IMR-90 (cell line): Measurements from ENCODE around the gene VEZT. TPM values are rescaled to one million over a fixed set of nuclear protein-coding genes. Genes with fewer than 3 reads are reported as not detected.

Source experiments
- ATAC-seq: fragments of 200-7000 bp; cut with Tn5 transposase; 2 replicates; pipeline ENCODE4 v1.9.1; 2020; ENCODE audit warnings: low read depth, mild to moderate bottlenecking, moderate library complexity
- BruUV-seq: library from RNA; stranded (reverse); fragments of 400-500 nt; replicated peaks from 2 replicates; lab custom pipeline; 2021; lab: Mats Ljungman, UMichigan
- CTCF ChIA-PET: fragments of 300-600 bp; formaldehyde crosslinking; extraction: SDS; loops from one replicate; lab custom pipeline; 2021; ENCODE audit warnings: antibody characterized with exemption; lab: Yijun Ruan, JAX
- POLR2A ChIA-PET: fragments of 300-600 bp; sonication (Branson Sonifier 250); formaldehyde crosslinking; loops from one replicate; lab custom pipeline; 2022; ENCODE audit warnings: antibody characterized with exemption; ENCODE audit not compliant: unreplicated experiment; lab: Charles Lee
- DNase-seq: peaks from one replicate; pipeline ENCODE4 v3.0.0; 2013
- H2AFZ ChIP-seq: replicated peaks from 2 replicates; pipeline ENCODE3; 2013; ENCODE audit warnings: low read length, mild to moderate bottlenecking; ENCODE audit not compliant: poor library complexity
- H2AK5ac ChIP-seq: 2 replicates; pipeline ENCODE4 v1.6.1; 2013; ENCODE audit warnings: low read depth, low read length, inconsistent platforms
- H2AK9ac ChIP-seq: replicated peaks from 2 replicates; pipeline ENCODE3; 2013; ENCODE audit warnings: mild to moderate bottlenecking, low read depth, low read length, moderate library complexity; ENCODE audit not compliant: poor library complexity
- H2BK120ac ChIP-seq: 2 replicates; pipeline ENCODE4 v1.6.1; 2013; ENCODE audit warnings: low read depth, low read length, inconsistent platforms
- H2BK15ac ChIP-seq: 3 replicates; pipeline ENCODE4 v1.6.1; 2013; ENCODE audit warnings: low read depth, low read length, inconsistent platforms
- H2BK20ac ChIP-seq: 2 replicates; pipeline ENCODE4 v1.6.1; 2013; ENCODE audit warnings: low read depth, mild to moderate bottlenecking, inconsistent platforms, low read length, moderate library complexity
- H2BK5ac ChIP-seq: 2 replicates; pipeline ENCODE4 v1.6.1; 2013; ENCODE audit warnings: mild to moderate bottlenecking, low read depth, low read length, inconsistent platforms; ENCODE audit not compliant: poor library complexity, severe bottlenecking
- H3K14ac ChIP-seq: replicated peaks from 2 replicates; pipeline ENCODE4 v1.6.1; 2013; ENCODE audit warnings: low read depth, low read length, inconsistent platforms
- H3K18ac ChIP-seq: 2 replicates; pipeline ENCODE4 v1.6.1; 2013; ENCODE audit warnings: low read depth, low read length, control low read depth
- H3K23ac ChIP-seq: 2 replicates; pipeline ENCODE4 v1.6.1; 2013; ENCODE audit warnings: low read depth, low read length, inconsistent platforms
- H3K27ac ChIP-seq: 2 replicates; pipeline ENCODE4 v1.5.1; 2013; ENCODE audit warnings: mild to moderate bottlenecking, control low read depth, low read length; ENCODE audit not compliant: insufficient read depth
- H3K27me3 ChIP-seq: 2 replicates; pipeline ENCODE4 v1.6.1; 2013; ENCODE audit warnings: low read length; ENCODE audit not compliant: control insufficient read depth, insufficient read depth
- H3K36me3 ChIP-seq: 2 replicates; pipeline ENCODE4 v1.6.1; 2013; ENCODE audit warnings: low read length, mixed read lengths; ENCODE audit not compliant: control insufficient read depth, insufficient read depth
- H3K4ac ChIP-seq: 2 replicates; pipeline ENCODE4 v1.6.1; 2013; ENCODE audit warnings: low read depth, low read length, inconsistent platforms
- H3K4me1 ChIP-seq: 2 replicates; pipeline ENCODE4 v1.6.1; 2013; ENCODE audit warnings: low read length, mixed read lengths; ENCODE audit not compliant: control insufficient read depth, insufficient read depth
- H3K4me2 ChIP-seq: 2 replicates; pipeline ENCODE4 v1.6.1; 2013; ENCODE audit warnings: low read depth, mild to moderate bottlenecking, control low read depth, low read length, moderate library complexity
- H3K4me3 ChIP-seq: 2 replicates; pipeline ENCODE4 v1.5.1; 2013; ENCODE audit warnings: low read depth, mild to moderate bottlenecking, control low read depth, low read length, moderate library complexity; ENCODE audit not compliant: insufficient read depth
- H3K56ac ChIP-seq: 2 replicates; pipeline ENCODE4 v1.6.1; 2013; ENCODE audit warnings: low read length, inconsistent platforms; ENCODE audit not compliant: insufficient read depth; ENCODE audit errors: extremely low read depth
- H3K79me1 ChIP-seq, 2 experiments: 2 replicates each; pipeline ENCODE4 v1.6.1; 2013; ENCODE audit warnings: low read length in 2 of 2, inconsistent platforms in 1 of 2, low read depth in 1 of 2
- H3K9ac ChIP-seq: 2 replicates; pipeline ENCODE4 v1.6.1; 2013; ENCODE audit warnings: low read depth, low read length, control low read depth
- H3K9me1 ChIP-seq: 2 replicates; pipeline ENCODE4 v1.6.1; 2013; ENCODE audit warnings: low read length, inconsistent platforms; ENCODE audit not compliant: insufficient read depth
- H3K9me3 ChIP-seq: 2 replicates; pipeline ENCODE4 v1.6.1; 2013; ENCODE audit warnings: low read length; ENCODE audit not compliant: control insufficient read depth, insufficient read depth
- H4K20me1 ChIP-seq: 2 replicates; pipeline ENCODE4 v1.6.1; 2013; ENCODE audit warnings: low read length, inconsistent platforms; ENCODE audit not compliant: insufficient read depth
- H4K5ac ChIP-seq: 2 replicates; pipeline ENCODE4 v1.6.1; 2013; ENCODE audit warnings: mild to moderate bottlenecking, low read depth, low read length, control low read depth
- H4K8ac ChIP-seq, 2 experiments: 2 replicates each; pipeline ENCODE4 v1.6.1; 2013; ENCODE audit warnings: low read depth in 2 of 2, low read length in 2 of 2, control low read depth in 1 of 2, inconsistent platforms in 1 of 2
- H4K91ac ChIP-seq: 2 replicates; pipeline ENCODE4 v1.6.1; 2013; ENCODE audit warnings: low read depth, low read length, inconsistent platforms; ENCODE audit not compliant: insufficient read depth
- BHLHE40 ChIP-seq: fragments of 150-350 bp; IDR thresholded peaks from 2 replicates; pipeline ENCODE4 v1.6.1; 2016; ENCODE audit warnings: mild to moderate bottlenecking, low read depth, low read length
- CEBPB ChIP-seq: IDR thresholded peaks from 2 replicates; pipeline ENCODE4 v1.6.1; 2012; ENCODE audit warnings: low read depth, low read length, improper control_type of control experiment
- CHD1 ChIP-seq: IDR thresholded peaks from 2 replicates; pipeline ENCODE4 v1.6.1; 2012; ENCODE audit warnings: low read depth, low read length, improper control_type of control experiment
- CTCF ChIP-seq: conservative IDR thresholded peaks from 2 replicates; pipeline ENCODE4 v1.5.1; 2012; ENCODE audit warnings: mild to moderate bottlenecking, low read depth, low read length, improper control_type of control experiment
- FOS ChIP-seq: fragments of 150-350 bp; IDR thresholded peaks from 2 replicates; pipeline ENCODE4 v1.6.1; 2016; ENCODE audit warnings: low read depth, low read length
- MAFK ChIP-seq: IDR thresholded peaks from 2 replicates; pipeline ENCODE4 v1.6.1; 2012; ENCODE audit warnings: low read depth, low read length, improper control_type of control experiment
- MAZ ChIP-seq: IDR thresholded peaks from 2 replicates; pipeline ENCODE4 v1.6.1; 2012; ENCODE audit warnings: low read depth, mild to moderate bottlenecking, low read length, improper control_type of control experiment, moderate library complexity, borderline replicate concordance
- MXI1 ChIP-seq: IDR thresholded peaks from 2 replicates; pipeline ENCODE4 v1.6.1; 2012; ENCODE audit warnings: low read depth, mild to moderate bottlenecking, low read length, moderate library complexity, borderline replicate concordance
- NFE2L2 ChIP-seq: fragments of 150-350 bp; IDR thresholded peaks from 2 replicates; pipeline ENCODE4 v1.6.1; 2016; ENCODE audit warnings: low read depth, mild to moderate bottlenecking, low read length
- POLR2A ChIP-seq: IDR thresholded peaks from 2 replicates; pipeline ENCODE4 v1.6.1; 2012; ENCODE audit warnings: mild to moderate bottlenecking, low read depth, low read length
- RAD21 ChIP-seq: IDR thresholded peaks from 2 replicates; pipeline ENCODE4 v1.6.1; 2012; ENCODE audit warnings: low read length, improper control_type of control experiment
- RCOR1 ChIP-seq: IDR thresholded peaks from 2 replicates; pipeline ENCODE4 v1.6.1; 2012; ENCODE audit warnings: mild to moderate bottlenecking, low read length, improper control_type of control experiment; ENCODE audit not compliant: insufficient replicate concordance
- RFX5 ChIP-seq: IDR thresholded peaks from 2 replicates; pipeline ENCODE4 v1.8.0; 2012; ENCODE audit warnings: low read depth, mild to moderate bottlenecking, low read length, moderate library complexity
- SMC3 ChIP-seq: fragments of 150-350 bp; IDR thresholded peaks from 2 replicates; pipeline ENCODE4 v1.6.1; 2016; ENCODE audit warnings: low read depth, mild to moderate bottlenecking, antibody characterized with exemption, low read length, moderate library complexity
- USF2 ChIP-seq: fragments of 150-350 bp; IDR thresholded peaks from 2 replicates; pipeline ENCODE4 v1.6.1; 2017; ENCODE audit warnings: mild to moderate bottlenecking, antibody characterized with exemption, low read length, low read depth
- WGBS, 2 experiments: methylation state at CpG; one replicate each; pipeline versions ENCODE4 v1.1.5 to v1.1.7; 2013; ENCODE audit warnings: missing lambda C conversion rate in 2 of 2; ENCODE audit not compliant: insufficient read length in 1 of 2; ENCODE audit errors: extremely low coverage in 2 of 2; 5-methylcytosine and 5-hydroxymethylcytosine counted together
- dilution Hi-C: fragments of 300-500 bp; cut with HindIII; formaldehyde crosslinking; loops from one replicate; pipeline ENCODE4 v1.14.3; 2018; ENCODE audit warnings: low sequenced_read_pairs; ENCODE audit not compliant: unreplicated experiment
- in situ Hi-C: fragments of 300-500 bp; cut with MboI; formaldehyde crosslinking; loops from 3 replicates; pipeline ENCODE4 v1.14.3; 2019; ENCODE audit warnings: low sequenced_read_pairs, inconsistent platforms, mixed read lengths
- intact Hi-C: fragments of 100-400 bp; cut with micrococcal nuclease; formaldehyde crosslinking; loops from 2 replicates; pipeline ENCODE4 v1.10.0; 2022
- polyA plus RNA-seq, 3 experiments: library from polyadenylated mRNA; depleted of rRNA; stranded (reverse); fragments of >200 nt; gene quantifications; 2 replicates each; pipeline ENCODE4 v1.2.3, GENCODE V29; 2012; ENCODE audit warnings: low replicate concordance in 1 of 3
- total RNA-seq: library from RNA; depleted of rRNA; stranded (reverse); fragments of >200 nt; gene quantifications from 2 replicates; pipeline ENCODE4 v1.2.3, GENCODE V29; 2012

Gene VEZT
- total and polyA plus RNA-seq, 2 of the 4 experiments (the other 2 are of a cell fraction) = 54.5 to 90.2 TPM

- no peaks in the 10 kb centered on the region for H3K9me3 ChIP-seq
- no peak for DNase-seq
- H4K8ac ChIP-seq = peak overlapping the region in 1 of 2 experiments; percentile 38; a peak in 2 of 4 replicates
- peak overlapping the region; percentile 9; the same call in 2 of the 3 replicates for H2BK15ac ChIP-seq
- H4K20me1 ChIP-seq = no peaks in the 10 kb centered on the region
- no peak overlapping the region for H3K27ac ChIP-seq
- intact Hi-C loops (no loop called here), in situ Hi-C loops (no loop called here), dilution Hi-C loops (no loop called here)
- H4K91ac ChIP-seq = no peak overlapping the region
- H3K9ac ChIP-seq = no peak overlapping the region
- H2BK20ac ChIP-seq = peak overlapping the region; percentile 35; the same call in 1 of the 2 replicates
- H2AK9ac ChIP-seq = no peak overlapping the region
- ChIA-PET CTCF (no interaction called here), POLR2A (no interaction called here)
- no peak overlapping the region for H2AFZ ChIP-seq
- H2BK120ac ChIP-seq = peak overlapping the region; percentile 21; the same call in 1 of the 2 replicates
- peak overlapping the region; percentile 97 for H2BK5ac ChIP-seq
- 33% methylated on average over 1 of the region's 3 CpGs; no CpG with 5 or more reads in 1 of the 2 experiments for WGBS, 2 experiments
- peak overlapping the region; percentile 77; the same call in 1 of the 2 replicates for H3K18ac ChIP-seq
- H3K23ac ChIP-seq = peak overlapping the region; percentile 47; the same call in 1 of the 2 replicates
- peak overlapping the region; percentile 12 for H3K14ac ChIP-seq
- H3K9me1 ChIP-seq = peaks cover 11% of the 10 kb centered on the region
- H3K27me3 ChIP-seq = no peaks in the 10 kb centered on the region
- ATAC-seq = no peak
- peak overlapping the region; percentile 38; the same call in 1 of the 2 replicates for H3K4ac ChIP-seq
- H3K4me3 ChIP-seq = no peak overlapping the region
- BruUV-seq = no TSS peak
- peaks cover 19 to 49% of the 10 kb centered on the region in 2 experiments for H3K79me1 ChIP-seq
- peaks cover 24% of the 10 kb centered on the region for H3K4me1 ChIP-seq
- peak overlapping the region; percentile 31; the same call in 1 of the 2 replicates for H3K4me2 ChIP-seq
- H3K56ac ChIP-seq = no peak overlapping the region
- peak overlapping the region; percentile 71; the same call in 1 of the 2 replicates for H4K5ac ChIP-seq
- H2AK5ac ChIP-seq = no peak overlapping the region
- no peaks in the 10 kb centered on the region for H3K36me3 ChIP-seq
- TF ChIP-seq MAFK (no peak), MXI1 (no peak), USF2 (no peak), NFE2L2 (no peak), CTCF (no peak), CHD1 (no peak), SMC3 (no peak), CEBPB (no peak), FOS (no peak), RCOR1 (no peak), MAZ (no peak), RAD21 (no peak), BHLHE40 (no peak), POLR2A (no peak), RFX5 (no peak)
Measured at GRCh38 chr12:95202691-95203486, 14.7 kb upstream of the VEZT start.
